H1 (cell line): ENCODE data around the gene CASR. TPM values are rescaled to one million over a fixed set of nuclear protein-coding genes. Genes with fewer than 3 reads are reported as not detected.

Experiments used
- RBBP5 ChIP-seq: IDR thresholded peaks from 2 replicates; pipeline ENCODE4 v1.7.1; 2012; ENCODE audit warnings: low read depth, mild to moderate bottlenecking, inconsistent platforms, low read length, moderate library complexity, borderline replicate concordance
- RNF2 ChIP-seq: fragments of 200-900, 300-1000 bp; sonication (generic); IDR thresholded peaks from 2 replicates; pipeline ENCODE4 v1.7.1; 2016; ENCODE audit warnings: borderline replicate concordance, low read depth, mild to moderate bottlenecking, antibody characterized with exemption, low read length; ENCODE audit not compliant: poor library complexity, severe bottlenecking; ENCODE audit errors: missing control alignments
- TAF1 ChIP-seq: IDR thresholded peaks from 2 replicates; pipeline ENCODE4 v1.6.1; 2011; ENCODE audit warnings: mild to moderate bottlenecking, low read depth, low read length
- polyA plus RNA-seq, 7 experiments: library from polyadenylated mRNA; depleted of rRNA in 3 of 7; stranded (reverse) in 5 of 7; unstranded in 2 of 7; fragments of >200 nt in 5 of 7; fragments of 200-250 nt in 2 of 7; gene quantifications; 1 replicate in 5 of 7; 2 replicates in 1 of 7; 4 replicates in 1 of 7; pipeline versions ENCODE4 v1.2.1 to v1.2.3, GENCODE V29; 2011 to 2013; ENCODE audit warnings: missing spikeins in 2 of 7, mixed read lengths in 2 of 7
- total RNA-seq: library from RNA; stranded (reverse); fragmentation: NEBNext Ultra II Directional; extraction: Animal tissue kit (Norgen Biotek cat#: 25700); gene quantifications from 2 replicates; pipeline ENCODE4 v1.2.1, GENCODE V29; 2021
- TF ChIP-seq, protein P1 (sequence below): IDR thresholded peaks from 2 replicates; pipeline ENCODE4 v1.6.1; 2011; ENCODE audit warnings: low read length, improper control_type of control experiment
- TF ChIP-seq, protein P2 (sequence below): IDR thresholded peaks from 2 replicates; pipeline ENCODE4 v1.6.1; 2012; ENCODE audit warnings: low read length, inconsistent platforms

The CASR gene
- total and polyA plus RNA-seq, 2 of the 8 experiments (the other 6 are each of a cell fraction or from before 2014, with no cell fraction given) = 0.36 to 0.58 TPM

DNA sequence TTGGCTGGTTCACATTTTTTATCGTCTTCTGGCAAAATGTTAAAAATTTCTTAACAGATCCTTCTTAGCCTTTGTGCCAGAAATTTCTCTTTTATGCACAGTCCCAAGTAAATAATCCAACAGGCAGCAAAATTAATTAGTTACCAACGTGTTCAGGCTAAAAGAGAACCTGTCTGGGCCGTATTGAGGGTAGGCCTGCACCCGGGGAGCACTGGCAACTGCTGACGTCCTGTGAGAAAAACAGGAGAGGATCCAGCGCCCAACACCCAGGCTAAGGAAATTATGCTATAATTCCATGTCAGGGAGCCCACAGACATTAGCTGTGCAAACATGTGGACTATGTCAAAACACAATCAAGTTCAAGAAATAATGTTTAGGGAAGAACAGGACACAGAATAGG, 110.9 kb downstream of the CASR start (continued):
- TF ChIP-seq, protein P1, sequence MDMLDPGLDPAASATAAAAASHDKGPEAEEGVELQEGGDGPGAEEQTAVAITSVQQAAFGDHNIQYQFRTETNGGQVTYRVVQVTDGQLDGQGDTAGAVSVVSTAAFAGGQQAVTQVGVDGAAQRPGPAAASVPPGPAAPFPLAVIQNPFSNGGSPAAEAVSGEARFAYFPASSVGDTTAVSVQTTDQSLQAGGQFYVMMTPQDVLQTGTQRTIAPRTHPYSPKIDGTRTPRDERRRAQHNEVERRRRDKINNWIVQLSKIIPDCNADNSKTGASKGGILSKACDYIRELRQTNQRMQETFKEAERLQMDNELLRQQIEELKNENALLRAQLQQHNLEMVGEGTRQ = no peak
- TF ChIP-seq, protein P2, sequence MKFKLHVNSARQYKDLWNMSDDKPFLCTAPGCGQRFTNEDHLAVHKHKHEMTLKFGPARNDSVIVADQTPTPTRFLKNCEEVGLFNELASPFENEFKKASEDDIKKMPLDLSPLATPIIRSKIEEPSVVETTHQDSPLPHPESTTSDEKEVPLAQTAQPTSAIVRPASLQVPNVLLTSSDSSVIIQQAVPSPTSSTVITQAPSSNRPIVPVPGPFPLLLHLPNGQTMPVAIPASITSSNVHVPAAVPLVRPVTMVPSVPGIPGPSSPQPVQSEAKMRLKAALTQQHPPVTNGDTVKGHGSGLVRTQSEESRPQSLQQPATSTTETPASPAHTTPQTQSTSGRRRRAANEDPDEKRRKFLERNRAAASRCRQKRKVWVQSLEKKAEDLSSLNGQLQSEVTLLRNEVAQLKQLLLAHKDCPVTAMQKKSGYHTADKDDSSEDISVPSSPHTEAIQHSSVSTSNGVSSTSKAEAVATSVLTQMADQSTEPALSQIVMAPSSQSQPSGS = no peak
- TF ChIP-seq RBBP5 (no peak), RNF2 (no peak), TAF1 (no peak)
- TF ChIP-seq, all 59 proteins: peak for 0
